Stimulated activated CD4-positive, alpha-beta T cell treated with anti-CD3 and anti-CD28 coated beads, Interleukin-1b, Interleukin-23, amount 100 ng/mL, for 48 hours (primary cell): ENCODE data around the gene PTPN14.
"Not testable (repeated sequence)": the region's sequence is repeated elsewhere in the genome, so short reads cannot be mapped to it uniquely, and the experiment has no call there.

Experiments
- DNase-seq: peaks from one replicate; pipeline ENCODE4 v3.0.0-alpha.2; 2020

PTPN14 gene

DNA sequence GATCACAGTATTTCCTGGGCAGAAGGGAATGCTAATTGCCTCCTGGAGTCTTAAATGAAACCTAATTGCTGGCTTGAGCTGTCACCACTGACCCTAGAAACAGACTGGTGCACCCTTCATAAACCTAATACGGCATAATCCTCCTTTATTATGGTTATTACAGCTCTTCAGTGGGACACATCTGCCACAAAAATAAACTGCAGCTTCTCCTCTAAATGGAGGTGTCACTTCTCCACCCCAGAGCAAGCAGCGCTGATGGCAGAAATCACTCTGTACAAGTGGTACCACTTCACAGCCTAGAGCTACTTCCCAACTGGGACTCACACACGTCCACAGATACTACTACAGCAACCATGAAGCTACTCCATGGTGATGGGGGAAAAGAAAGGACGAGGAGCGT, 11.1 kb downstream of the PTPN14 start:
- no peak for DNase-seq

DNA sequence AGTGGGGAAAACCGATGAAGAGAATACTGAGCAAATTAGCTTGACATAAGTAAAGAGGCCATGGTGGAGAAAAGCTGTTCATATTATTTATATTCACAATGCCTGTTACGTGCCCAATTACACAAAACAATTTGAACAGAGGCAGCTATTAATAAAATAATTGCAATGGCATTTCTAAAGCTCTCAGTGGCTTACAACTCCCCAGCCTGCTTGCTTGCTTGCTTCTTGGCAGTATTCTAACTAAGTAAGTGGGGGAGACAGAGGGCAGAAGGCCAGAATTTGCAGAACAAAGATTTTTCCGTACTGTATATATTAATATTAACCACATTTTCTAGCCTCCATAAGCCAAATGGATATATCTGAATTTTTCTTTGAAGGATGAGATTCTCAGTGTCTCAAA, 12.9 kb downstream of the PTPN14 start:
- DNase-seq, result no peak

DNA sequence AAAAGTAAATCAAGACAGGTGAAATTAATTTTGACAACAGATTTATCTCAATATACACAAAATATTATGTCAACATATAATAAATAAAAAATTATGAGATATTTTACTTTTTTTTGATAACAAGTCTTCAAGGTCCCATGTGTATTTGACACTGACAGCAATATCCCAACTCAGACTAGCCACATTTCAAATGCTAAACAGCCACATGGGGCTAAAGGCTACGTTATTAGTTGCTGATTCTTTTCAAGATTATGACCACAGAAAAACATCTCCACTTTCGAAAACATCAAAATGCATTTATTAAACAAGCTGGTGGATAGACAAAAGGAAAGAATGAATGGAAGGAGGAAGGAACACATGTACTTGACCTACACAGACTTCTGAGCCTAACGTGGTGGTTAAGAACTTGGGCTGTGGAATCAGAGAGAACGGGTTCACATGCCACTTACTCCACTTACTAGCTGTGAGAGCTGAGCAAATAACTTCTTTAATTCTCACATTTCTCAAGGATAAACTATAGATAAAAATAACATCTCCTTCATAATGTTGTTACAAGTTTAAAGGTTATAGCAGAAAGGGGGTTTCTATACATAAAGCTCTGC, 13.4 kb downstream of the PTPN14 start:
- no peak for DNase-seq

DNA sequence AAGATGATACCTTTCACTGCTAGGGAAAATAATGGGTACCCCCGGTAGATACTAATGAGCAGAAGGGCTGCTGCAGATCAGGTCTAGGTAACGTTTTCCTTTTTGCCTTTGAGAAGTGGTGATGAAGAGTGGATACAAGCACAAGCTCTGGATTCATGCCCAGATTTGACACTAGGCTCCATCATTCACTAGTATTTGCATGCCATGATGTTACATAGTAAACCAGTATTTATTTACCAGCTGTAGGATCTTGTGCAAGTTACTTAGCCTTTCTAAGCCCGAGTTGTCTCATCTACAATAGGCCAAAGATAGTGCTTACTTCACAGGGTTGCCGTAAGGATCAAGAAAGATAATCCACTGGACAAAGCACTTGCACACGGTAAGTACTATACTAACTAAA, 14.2 kb downstream of the PTPN14 start:
- no peak for DNase-seq

DNA sequence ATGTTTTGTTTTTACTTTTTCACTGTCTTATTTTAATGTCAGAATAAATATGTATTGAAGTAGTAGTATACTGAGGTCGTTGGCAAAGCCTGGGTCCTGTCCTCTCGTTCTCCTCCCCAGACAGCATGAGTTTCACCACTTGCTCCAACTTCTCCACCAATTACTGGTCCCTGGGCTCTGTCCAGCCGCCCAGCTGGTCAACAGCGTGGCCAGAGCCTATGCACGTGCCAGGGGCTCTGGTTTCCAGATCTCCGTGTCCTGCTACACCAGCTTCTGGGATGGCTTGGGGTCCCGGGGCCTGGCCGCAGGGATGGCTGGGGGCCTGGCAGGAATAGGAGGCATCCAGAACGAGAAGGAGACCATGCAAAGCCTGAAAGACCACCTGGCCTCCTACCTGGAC, 19.3 kb downstream of the PTPN14 start:
- no peak for DNase-seq

DNA sequence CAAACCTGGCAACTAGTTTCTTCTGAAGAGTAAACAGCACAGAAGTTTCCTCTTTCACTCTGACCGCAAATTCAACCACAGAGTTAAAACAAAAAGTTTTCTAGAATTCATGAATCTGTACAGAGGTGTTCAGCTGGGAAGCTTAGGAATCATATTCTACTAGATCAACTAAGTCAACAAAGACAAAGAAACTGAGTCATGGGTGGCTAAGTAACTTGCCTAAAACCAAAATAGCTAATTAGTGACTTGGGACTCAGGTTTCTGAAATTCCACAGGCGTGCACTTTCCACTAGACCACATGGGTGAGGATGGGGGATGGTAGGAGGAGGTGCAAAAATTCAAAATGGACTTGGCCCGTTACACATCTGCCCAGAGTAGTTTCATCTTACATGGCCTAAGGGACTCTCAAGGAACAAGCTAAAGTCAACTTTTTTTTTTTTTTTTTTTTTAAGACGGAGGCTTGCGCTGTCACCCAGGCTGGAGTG, 25.8 kb downstream of the PTPN14 start:
- no peak for DNase-seq

DNA sequence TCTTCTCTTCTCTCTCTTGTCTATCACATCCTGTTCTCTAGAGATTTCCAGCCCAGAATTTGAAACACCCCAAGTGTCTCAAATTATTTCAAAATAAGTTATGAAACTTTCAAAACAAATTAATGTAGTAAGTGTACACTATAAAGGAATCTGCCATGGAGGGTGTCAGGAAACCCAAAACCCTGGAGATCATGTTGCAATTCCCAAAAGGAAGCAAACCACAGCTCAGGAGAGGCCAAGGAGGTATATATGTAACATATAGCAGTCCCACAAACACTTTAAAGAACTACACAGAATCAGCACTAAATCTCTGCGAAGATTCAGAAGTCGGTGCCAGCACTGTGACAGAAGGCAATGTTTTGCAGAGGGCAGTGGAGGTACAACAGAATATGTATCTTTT, 26.6 kb downstream of the PTPN14 start:
- no peak for DNase-seq

DNA sequence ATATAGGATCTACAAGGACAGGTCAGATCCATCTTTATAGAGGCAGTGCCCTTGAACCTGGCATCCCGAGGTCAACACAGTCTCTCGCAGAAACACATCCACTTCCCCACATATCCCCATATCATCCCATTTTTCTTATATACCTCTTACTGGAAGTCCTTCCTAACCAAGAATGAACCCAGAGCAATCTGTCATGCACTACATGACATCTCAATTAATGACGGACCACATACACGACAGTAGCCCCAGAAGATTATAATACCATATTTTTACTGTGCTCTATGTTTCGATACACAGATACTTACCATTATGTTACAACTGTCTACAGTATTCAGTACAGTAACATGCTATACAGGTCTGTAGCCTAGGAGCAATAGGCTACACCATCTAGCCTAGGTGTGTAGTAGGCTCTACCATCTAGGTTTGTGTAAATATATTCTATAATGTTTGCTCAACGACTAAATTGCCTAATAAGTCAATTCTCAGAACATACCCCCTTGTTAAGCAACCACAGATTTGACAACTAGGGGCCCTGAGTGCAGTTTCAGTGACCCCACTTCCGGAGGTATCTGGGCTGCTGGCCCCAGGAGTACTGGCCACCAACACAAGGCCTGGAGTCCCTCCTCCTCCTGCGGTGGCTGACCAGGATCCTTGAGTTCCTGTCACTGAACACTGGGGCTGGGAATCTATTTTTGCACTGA, 28.1 kb downstream of the PTPN14 start:
- DNase-seq, result no peak

DNA sequence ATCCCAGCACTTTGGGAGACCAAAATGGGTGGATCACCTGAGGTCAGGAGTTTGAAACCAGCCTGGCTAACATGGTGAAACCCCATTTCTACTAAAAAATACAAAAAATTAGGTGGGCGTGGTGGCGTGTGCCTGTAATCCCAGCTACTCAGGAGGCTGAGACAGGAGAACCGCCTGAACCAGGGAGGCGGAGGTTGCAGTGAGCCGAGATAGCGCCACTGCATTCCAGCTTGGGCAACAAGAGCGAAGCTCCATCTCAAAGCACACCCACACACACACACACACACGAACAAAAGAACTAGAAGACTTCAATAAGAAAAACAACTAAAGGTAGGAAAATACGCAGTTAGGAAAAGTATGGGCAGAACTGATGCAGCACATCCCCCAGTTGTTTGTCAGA, 29.9 kb downstream of the PTPN14 start:
- not testable (repeated sequence) for DNase-seq

DNA sequence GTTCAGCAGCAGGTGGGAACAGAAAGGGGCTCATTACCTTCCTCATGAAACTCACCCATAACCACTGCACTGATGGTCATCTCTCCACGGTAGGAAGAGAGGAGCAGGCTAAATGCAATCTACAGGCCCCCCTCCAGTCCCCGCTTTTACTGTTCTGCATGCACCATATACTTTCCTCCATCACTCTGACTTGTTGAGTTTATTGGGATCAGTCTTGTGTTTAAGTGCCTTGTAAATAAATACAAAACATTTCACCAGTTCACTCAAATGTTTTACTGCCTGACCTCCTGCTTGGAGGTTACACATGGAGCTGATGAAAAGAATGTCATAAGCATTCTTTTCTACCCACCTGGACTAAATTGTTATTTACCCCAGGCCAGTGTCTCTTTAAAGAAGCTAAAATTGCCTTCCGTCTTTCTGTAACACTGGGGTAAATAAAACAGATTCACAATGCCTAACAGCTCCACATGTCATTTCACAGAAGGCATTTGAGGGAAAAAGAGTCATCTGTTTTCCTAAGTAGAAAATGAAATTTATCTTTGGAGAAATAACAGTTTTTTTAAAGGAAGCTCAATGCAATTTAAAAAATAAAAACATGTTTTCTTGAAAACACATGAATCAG, 30.7 kb downstream of the PTPN14 start:
- no peak for DNase-seq

DNA sequence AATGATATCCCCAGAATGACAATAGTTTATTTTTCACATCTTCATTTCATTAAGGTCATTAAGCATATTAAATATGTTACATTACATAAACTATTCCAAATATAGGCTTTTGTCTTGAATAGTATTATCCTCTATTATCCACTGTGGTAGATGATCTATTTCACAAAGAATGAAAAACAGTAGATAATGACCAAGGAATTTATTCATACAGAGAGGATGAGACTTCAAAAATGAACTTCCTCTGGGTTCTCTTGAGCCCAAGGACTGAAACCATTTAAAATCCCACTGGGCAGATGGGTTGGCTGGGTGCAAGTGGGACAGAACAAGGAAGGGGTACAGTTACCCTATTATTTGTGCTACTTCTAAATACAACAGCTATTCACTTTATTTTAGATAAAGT, 33.0 kb downstream of the PTPN14 start:
- no peak for DNase-seq

DNA sequence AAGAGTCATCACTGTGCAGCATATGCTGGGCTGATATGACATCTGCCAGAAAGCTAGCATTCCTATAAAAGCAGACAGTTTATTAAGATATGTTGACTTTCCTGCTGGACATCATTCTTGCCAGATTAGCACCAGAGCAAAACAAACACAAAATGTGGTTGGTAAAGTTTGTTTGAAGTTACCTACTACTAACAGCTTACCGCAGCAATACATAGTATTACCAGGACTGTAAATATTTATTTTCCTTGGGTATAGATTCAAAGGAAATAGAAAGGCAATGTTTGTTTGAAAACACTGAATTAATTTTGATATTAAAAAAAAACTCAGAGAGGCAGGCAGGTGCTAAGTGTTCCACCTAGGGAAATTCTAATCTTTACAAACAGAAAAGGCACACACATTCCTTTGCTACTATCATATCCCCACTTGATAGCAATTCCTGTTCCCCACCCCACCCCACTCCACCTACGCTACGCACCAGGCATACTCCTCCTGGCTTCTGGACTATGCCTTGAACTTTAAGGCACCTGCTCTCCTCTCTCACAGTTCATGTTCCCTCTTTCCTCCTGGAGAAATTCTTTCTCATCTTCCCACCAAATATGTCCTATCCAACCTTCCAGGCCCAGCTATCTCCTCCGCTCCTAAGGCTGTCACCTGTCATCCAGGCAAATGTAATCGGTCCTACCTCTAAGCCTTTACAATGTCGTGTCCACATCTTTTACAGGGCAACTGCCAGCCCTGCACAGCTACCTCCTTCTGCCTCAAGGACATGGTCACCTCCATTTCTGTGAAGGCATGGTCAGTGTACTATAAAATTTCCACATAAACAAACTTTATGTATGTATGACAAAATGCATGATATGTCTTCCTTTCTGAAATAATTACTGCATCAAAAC, 34.7 kb downstream of the PTPN14 start:
- DNase-seq, result no peak

DNA sequence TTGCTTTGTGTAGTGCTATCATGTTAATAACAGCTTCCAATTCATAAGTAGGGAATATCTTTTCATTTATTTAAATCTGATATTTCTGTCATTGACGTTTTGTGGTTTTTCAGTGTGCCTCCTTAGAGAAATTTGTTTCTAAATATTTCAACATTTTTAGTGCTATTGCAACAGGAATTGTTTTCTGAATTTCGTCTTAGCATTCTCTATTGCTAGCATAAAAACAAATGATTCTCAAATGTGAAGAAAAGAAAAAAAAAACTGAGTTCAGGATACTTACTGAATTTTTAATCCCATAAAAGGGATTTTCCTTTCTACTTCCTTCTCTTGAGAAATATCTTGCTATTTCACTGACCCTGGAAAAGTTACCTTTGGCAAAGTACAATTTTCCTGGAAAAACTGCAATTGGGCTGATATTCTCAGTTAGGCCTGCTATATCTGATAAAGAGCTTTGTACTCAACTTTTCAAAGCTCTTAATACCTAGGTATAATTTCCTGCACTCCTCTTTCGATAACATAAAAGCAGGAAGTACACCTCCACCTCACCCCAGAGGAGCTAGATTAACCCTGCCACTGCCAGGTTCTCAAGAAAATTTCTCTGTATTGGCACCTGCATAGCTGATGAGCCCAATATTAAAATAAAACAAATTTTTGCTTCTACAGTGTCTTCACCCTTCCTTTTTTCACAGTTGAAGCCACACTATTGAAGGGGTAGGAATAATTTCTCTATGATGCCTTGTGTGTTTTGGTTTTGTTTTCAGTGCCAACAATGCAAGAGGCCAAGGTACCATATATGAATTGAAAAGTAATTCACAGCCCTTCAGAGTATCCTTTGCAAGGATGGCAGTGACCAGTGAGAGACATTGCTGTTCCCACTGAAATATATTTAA, 35.6 kb downstream of the PTPN14 start:
- no peak for DNase-seq

DNA sequence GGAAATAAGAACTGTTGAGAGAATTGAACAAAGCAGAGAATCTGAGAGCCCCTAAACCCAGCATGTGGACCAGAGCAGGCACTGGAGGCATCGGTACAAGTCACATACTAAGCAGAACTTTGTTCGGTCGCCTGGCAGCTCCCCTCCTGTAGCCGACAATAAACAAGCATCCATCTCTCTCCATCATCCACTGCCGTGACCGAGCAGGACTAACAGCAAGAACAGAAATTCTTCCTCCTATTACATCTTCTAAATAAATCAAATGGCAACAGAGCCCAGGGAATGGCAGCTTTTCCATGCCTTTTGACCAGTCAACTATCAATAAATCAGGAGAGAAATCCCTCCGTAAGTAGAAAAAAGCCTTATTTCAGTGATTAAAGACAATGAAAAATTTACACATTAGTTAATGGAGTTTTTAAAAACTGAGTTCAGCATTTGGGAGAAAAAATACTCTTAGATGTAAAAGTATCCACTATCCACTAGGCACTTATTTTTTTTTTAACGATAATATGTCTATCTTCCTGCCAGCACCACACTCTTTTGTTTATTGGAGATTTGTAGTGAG, 36.5 kb downstream of the PTPN14 start:
- no peak for DNase-seq

DNA sequence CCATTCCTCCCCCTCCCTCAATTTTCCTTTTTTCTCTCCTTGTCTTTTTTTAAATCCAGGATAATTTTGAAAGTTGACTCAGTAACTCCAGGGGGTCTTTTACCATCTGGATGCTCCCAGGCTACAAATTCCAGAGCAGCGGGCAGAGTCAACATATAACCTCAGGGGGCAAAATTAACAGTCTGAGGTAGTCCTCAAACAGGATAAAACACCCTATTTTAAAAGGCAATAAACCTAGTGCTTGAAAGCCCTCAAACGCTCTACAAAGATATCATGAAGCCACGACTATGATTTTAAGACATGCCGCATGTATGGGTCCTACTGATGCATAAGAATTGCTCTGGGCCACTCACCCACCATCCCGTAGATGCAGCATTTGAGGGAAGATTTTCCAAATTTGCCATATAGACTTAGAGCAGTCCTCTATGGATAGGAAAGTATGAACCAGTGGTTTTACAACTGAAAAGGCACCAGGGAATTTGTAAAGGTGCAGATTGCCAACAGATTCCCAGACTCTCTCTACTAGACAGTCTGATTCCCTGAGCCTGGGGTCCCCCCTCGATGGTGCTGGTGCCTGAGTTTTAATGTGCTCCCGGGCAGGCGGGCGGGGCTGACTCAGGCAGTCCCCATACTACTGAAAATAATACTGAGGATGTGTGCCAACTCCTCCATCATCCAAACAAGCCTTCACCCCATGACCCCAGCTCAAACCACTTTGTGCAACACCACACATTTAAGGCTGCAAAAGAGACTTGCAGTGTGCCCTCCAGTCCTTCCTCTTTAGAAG, 37.2 kb downstream of the PTPN14 start:
- DNase-seq, result no peak

DNA sequence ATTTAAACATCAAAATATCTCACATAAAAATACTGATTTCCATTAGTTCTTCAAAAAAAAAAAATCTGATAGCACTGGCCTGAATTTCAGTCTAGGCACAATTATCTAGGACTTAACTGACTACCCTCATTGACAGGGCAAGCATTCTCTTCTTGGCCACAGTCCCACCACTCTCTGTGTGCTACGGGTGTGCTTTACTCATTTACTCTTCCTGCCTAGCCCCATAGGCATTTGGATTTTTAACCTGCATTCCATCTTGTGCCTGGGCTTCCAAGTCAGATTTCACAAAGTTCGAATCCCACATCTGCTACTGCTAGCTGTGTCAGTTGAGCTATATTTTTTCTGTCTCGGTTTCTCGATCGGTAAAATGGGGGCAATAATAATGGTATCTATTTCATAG, 38.0 kb downstream of the PTPN14 start:
- no peak for DNase-seq

DNA sequence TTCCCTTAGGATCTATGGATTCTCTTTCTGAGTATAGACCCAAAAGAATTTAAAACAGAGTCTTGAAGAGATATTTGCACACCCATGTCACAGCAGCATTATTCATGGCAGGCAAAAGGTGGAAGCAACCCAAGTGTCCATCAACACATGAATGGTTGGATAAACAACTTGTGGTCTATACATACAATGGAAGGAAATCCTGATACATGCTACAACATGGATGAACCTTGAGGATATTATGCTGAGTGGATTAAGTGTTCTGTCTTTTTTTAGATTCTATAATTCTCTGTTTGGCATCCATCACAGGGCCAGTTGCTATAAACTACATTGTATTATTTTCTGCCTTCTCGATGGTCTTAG, 39.8 kb downstream of the PTPN14 start:
- no peak for DNase-seq

DNA sequence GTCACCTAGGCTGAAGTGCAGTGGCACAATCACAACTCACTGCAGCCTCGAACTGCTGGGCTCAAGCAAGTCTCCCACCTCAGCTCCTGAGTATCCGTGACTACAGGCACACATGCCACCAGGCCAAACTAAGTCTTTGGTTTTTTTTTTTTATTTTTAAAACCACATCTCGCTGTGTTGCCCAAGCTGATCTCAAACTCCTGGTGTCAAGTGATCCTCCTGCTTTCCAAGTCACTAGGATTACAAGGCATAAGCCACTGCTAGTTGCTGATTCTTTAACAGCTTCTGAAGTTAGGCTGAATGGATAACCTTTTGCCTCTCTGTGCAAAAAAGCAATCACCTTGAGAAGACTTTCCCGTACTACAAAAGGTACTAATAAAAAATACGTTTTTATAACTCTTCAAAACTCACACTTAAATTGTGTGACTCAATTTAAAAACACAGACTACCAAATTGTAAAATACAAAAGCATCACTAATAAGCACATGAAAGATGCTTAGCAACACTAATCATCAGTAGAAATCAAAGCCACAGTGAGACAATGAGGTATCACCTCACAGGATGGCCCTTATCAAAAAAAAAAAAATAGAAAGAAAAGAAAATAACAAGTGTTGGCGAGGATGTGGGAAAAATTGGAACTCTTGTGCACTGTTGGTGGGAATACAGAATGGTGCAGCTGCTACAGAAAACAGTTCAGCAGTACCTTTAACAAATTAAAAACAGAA, 40.3 kb downstream of the PTPN14 start:
- no peak for DNase-seq

DNA sequence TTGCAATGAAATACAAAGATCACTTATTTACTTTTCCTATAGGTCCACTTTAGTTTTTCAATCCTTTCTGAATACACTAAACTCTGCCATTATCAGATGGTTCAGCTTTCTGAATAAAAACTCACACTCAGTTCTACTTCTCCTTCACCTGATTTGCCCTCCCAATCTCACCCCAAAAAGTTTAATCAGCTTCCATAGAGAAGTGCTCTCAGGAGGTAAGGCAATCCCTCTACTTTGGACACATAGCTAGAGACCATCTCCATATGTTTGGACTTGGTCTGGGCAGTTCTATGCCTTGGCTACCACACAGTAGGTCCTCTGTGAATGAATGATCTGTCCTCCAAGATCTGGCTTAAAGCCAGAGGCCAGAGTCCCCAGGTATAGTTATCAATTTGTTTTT, 40.9 kb downstream of the PTPN14 start:
- DNase-seq, result no peak

DNA sequence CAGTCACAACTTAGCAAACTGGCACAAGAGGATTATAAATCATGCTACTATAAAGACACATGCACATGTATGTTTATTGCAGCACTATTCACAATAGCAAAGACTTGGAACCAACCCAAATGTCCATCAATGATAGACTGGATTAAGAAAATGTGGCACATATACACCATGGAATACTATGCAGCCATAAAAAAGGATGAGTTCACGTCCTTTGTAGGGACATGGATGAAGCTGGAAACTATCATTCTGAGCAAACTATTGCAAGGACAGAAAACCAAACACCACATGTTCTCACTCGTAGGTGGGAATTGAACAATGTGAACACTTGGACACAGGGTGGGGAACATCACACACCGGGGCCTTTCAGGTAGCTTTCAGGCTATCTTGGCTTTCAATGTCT, 41.8 kb downstream of the PTPN14 start:
- DNase-seq, result not testable (repeated sequence)
